Central memory CD4-positive, alpha-beta T cell (primary cell): ENCODE measurements around the gene PERCC1.

Experiments
- DNase-seq: peaks from one replicate; pipeline ENCODE4 v3.0.0; 2022
- total RNA-seq, 3 experiments: gene quantifications; one replicate each; lab custom pipeline; 2026; lab: John Stamatoyannopoulos, UW

PERCC1 gene
- total RNA-seq, result 0.04 to 1.4 (median 0.05) reads per million in 3 experiments

- no peak for DNase-seq
These were observed at the start of gene PERCC1 for GRCh38 chr16:1430759-1431496. PERCC1 (plus strand) TSS chr16:1431078; CDS start chr16:1432594, 1,516 bp downstream.

- no peak for DNase-seq
These were observed 49.1 kb upstream of the PERCC1 start for GRCh38 chr16:1381612-1382406.

- no peak for DNase-seq
These were observed 47.3 kb upstream of the PERCC1 start for GRCh38 chr16:1383556-1383955.

- DNase-seq, result no peak
These were observed 45.6 kb upstream of the PERCC1 start for GRCh38 chr16:1385232-1385631.

GRCh38 chr16:1387331-1387730 lies 43.5 kb upstream of the PERCC1 start:
- DNase-seq, result no peak

- no peak for DNase-seq
These were observed 41.1 kb upstream of the PERCC1 start for GRCh38 chr16:1389762-1390161.

- DNase-seq, result no peak
These were observed 40.6 kb upstream of the PERCC1 start for GRCh38 chr16:1390239-1390779.

GRCh38 chr16:1392826-1393225 lies 38.1 kb upstream of the PERCC1 start:
- DNase-seq, result no peak

GRCh38 chr16:1393613-1394176 lies 37.2 kb upstream of the PERCC1 start:
- DNase-seq, result no peak

GRCh38 chr16:1394367-1394951 lies 36.4 kb upstream of the PERCC1 start:
- no peak for DNase-seq

GRCh38 chr16:1395444-1396031 lies 35.3 kb upstream of the PERCC1 start:
- DNase-seq, result no peak

- DNase-seq, result no peak
These were observed 33.1 kb upstream of the PERCC1 start for GRCh38 chr16:1397779-1398178.

- no peak for DNase-seq
These were observed 32.5 kb upstream of the PERCC1 start for GRCh38 chr16:1398351-1398750.

GRCh38 chr16:1398826-1399581 lies 31.9 kb upstream of the PERCC1 start:
- no peak for DNase-seq

GRCh38 chr16:1401061-1401757 lies 29.7 kb upstream of the PERCC1 start:
- no peak for DNase-seq

- no peak for DNase-seq
These were observed 29.1 kb upstream of the PERCC1 start for GRCh38 chr16:1401758-1402154.

- DNase-seq, result no peak
These were observed 27.8 kb upstream of the PERCC1 start for GRCh38 chr16:1403036-1403435.

GRCh38 chr16:1403733-1404132 lies 27.1 kb upstream of the PERCC1 start:
- no peak for DNase-seq

- DNase-seq, result no peak
These were observed 23.1 kb upstream of the PERCC1 start for GRCh38 chr16:1407753-1408152.

- peak; percentile 89 for DNase-seq
These were observed 22.6 kb upstream of the PERCC1 start for GRCh38 chr16:1408171-1408837.

GRCh38 chr16:1412847-1413246 lies 18.0 kb upstream of the PERCC1 start:
- no peak for DNase-seq
